GM18870 (cell line): ENCODE data around the gene ICAM1.
"Not testable (repeated sequence)": the region's sequence is repeated elsewhere in the genome, so short reads cannot be mapped to it uniquely, and the experiment has no call there.

ENCODE experiments used
- ATAC-seq: cut with Tn5 transposase; IDR thresholded peaks from one replicate; pipeline ENCODE4 v1.9.1; 2021; ENCODE audit warnings: moderate library complexity; ENCODE audit not compliant: unreplicated experiment

Gene ICAM1

DNA sequence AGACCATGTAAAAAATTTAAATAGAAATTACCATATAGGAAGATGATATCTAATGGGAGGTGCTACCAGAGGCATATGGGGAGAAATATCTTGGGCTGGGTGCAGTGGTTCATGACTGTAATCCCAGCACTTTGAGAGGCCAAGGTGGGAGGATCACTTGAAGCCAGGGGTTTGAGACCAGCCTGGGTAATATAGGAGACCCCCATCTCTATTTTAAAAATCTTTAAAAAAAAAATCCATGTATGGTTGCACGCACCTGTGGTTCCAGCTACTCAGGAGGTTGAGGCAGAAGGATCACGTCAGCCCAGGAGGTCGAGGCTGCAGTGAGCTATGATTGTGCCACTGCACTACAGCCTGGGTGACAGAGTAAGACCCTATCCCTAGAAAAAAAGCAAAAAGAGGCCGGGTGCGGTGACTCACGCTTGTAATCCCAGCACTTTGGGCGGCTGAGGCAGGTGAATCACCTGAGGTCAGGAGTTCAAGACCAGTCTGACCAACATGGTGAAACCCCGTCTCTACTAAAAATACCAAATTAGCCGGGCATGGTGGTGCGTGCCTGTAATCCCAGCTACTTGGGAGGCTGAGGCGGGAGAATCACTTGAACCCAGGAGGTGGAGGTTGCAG is 29.0 kb upstream of the ICAM1 start:
- ATAC-seq, result not testable (repeated sequence)

DNA sequence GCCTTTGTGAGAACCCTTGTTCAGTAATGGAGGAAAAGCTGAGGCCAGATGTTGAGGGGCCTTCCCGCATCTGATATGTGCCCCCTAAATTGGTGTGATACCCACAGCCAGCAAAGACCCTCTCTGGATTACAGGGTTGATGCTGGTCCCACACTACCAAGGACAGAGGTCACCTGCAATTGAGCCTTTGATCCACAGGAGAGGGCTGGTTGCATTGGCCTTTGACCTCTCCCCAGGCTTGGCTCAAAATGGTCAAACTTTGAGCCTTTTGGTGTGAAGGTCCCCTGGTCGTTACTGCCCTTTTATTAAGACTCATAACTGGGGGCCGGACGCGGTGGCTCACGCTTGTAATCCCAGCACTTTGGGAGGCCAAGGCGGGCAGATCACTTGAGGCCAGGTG is 27.3 kb upstream of the ICAM1 start:
- ATAC-seq, result no peak

DNA sequence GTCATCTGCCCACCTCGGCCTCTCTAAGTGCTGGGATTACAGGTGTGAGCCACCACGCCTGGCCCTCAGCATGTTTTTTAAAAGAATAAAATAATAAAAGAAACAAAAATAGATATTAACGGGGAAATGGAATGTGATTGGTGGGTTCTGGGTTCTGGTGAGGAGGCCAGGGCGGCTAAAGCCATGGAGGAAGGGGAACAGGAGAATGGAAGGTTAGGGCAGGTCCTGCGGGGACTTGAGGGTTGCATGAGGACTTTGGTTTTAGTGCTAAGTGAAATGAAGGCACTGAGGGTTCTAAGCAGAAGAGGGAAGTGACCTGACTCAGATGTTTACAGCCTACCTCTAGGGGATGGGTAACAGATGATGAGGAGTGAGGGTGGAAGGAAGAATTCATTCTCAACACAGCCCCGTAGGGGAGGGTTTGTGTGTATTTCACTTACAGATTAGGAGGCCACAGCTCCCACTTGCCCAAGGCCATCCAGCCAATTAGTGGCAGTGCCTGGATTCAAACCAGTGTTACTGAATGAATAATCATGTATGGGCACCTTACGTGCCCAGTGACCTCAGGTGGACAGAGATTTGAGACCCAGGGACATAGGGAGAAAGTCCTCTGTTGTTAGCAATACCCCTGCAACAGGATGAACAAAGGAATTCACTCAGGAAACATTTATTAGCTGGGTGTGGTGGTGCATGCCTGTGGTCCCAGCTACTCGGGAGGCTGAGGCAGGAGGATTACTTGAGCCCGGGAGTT is 25.6 kb upstream of the ICAM1 start:
- ATAC-seq, result no peak

DNA sequence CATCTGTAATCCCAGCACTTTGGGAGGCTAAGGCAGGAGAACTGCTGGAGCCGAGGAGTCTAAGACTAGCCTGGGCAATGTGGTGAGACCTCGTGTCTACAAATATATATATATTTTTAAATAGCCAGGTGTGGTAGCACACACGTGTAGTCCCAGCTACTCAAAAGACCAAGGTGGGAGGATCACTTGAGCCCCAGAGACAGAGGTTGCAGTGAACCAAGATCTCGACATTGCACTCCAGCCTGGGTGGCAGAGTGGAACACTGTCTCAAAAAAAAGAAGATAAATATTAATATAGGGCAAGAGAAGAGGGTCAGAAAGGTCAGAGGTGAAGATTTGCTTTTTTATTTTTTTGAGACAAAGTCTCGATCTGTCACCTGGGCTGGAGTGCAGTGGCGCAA is 24.4 kb upstream of the ICAM1 start:
- ATAC-seq, result no peak

DNA sequence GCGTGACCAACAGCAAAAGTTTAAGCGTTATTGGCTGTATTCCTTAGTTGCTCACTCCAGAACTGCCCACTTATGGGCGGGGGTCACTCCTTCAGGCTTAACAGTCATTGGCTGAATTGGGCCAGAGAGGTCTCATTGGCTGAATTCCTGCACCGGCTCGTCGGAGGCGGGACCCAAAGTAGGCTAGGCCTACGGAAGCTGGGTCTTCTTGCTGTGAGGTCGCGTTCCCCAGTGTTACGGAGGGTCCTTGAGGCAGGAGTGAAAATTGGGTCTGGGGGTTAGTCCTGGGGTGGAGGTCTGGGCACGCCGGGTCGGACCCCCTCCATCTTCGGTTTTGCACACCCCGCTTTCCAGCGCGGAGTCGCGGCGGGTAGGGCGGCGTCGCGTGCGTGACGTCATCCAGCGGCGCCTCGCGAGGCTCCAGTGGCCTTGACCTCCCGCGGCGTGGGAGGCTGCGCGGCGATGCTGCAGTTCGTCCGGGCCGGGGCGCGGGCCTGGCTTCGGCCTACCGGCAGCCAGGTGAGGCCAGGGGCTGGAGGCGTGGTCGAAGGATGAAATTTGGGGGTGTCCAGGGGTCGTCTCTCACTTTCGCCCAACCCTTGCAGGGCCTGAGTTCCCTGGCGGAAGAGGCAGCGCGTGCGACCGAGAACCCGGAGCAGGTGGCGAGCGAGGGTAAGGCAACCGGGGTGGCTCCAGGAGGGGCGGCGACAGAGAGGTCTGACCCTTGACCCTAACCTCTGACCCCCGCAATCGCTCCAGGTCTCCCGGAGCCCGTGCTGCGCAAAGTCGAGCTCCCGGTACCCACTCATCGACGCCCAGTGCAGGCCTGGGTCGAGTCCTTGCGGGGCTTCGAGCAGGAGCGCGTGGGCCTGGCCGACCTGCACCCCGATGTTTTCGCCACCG is 18.9 kb upstream of the ICAM1 start, which contains the start of gene MRPL4:
Gene MRPL4, plus strand, starts transcription at position 423 of the 903 bp plus-strand sequence. Its CDS starts 40 bp downstream, at position 463.
- peak; percentile 88 for ATAC-seq

DNA sequence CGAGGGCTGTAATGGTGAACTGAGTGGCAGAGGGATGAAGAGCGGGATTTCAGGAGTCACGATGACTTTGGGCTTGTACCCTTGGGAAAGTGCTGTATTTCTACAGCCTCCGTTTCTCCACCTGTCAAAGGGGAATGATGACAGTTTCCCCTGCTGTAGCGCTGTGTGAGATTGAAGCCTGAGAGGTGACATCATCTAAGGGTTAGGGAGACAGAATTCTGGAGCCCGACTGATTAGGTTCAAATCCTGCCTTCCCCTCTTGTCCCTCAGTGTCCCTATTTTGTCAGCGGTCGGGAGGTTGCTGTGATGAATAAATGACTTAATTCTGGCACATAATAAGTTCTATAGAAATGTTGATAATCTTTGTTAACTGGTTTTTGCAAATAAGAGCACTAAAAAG is 18.2 kb upstream of the ICAM1 start:
- no peak for ATAC-seq

DNA sequence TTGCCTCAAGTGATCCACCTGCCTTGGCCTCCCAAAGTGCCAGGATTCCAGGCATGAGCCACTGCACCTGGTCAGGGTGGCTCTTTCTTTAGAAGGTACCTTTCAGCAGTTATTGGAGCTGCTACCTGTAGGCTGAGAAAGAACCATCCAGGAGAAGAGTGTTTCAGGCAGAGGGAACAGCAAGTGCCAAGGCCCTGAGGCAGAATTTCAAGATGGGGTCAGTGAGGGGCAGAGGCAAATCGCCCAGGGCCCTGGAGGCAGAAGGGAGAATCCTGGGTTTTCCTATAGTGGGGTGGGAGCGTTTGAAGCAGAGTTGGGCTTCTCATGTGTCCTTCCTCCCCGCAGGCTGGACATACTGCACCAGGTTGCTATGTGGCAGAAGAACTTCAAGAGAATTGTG is 16.7 kb upstream of the ICAM1 start:
- ATAC-seq, result no peak

DNA sequence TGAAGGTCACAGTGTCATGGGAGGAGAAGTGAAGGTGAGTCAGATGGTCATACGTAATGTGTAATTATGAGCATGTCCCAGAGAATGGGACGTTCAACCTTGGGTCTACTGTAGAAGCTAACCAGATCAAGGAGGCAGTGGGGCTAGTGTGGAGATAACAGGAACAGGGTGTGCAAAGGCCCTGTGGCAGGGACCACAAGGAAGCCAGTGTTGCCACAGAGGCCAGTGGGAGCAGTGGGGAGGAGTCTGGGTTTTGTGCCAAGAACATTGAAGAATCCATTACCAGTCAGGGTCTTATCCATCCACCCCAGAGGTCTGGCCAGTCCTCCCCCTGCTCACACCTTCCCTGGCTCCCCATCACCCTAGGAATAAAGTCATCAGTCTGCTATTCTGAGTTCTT is 15.6 kb upstream of the ICAM1 start:
- ATAC-seq, result no peak

DNA sequence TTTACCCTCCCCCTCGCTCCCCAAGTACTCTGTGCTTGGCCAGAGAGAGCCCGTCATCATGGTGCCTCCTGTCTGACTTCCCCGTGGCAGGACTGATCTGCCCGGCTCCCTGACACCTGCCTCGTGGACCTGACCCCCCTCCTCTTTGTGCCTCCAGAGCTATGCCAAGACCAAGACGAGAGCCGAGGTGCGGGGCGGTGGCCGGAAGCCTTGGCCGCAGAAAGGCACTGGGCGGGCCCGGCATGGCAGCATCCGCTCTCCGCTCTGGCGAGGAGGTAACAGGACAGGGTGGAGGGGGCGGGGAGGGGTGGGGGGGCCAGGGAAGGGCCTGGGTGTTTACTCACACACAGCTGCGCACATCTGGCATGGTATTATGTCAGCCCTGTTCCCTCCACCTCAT is 14.4 kb upstream of the ICAM1 start:
- ATAC-seq, result no peak

DNA sequence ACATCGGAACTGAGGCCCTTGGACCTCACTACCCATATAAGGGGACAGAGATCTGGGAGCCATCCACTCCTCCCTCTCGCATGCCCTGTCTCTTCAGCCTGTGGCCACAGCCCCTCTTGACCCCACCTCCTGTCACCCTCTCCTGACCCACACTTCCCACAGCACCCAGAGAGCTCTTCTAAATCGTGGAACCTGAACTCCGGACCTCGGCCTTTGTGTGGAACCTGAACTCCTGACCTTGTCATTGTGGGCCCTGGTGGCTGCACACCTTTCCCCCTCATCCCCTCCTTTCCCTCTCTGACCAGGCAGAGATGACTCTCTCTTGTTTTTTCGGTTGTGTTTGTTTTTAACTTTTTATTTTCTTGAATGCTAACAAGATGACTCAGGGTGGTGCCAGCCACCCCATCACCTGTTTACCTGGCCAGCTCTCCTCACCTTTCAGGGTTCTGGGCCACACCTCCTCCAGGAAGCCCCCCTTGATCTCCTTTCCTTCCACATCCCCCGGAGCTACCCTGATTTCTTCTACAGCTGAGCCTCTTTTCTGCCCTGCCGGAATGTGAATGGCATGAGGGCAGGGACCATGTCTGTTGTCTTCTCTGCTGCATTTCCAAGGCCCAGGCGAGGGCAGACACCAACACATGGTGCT is 13.8 kb upstream of the ICAM1 start:
- no peak for ATAC-seq

DNA sequence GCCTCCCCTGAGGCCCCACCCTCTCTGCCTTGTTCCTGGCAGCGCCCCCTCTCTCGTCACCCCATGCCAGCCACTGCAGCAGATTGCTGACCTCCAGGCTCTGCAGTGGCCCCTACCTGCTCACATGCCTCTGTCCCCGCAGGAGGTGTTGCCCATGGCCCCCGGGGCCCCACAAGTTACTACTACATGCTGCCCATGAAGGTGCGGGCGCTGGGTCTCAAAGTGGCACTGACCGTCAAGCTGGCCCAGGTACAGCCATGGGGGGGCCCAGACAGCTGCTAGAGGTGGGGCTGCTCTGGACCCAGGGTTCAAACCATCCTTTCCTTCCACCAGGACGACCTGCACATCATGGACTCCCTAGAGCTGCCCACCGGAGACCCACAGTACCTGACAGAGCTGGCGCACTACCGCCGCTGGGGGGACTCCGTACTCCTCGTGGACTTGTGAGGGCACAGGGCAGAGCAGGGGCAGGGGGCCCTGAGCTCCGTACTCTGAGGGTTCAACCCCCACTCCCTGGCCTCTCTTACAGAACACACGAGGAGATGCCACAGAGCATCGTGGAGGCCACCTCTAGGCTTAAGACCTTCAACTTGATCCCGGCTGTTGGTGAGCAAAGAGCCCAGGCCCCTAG is 12.7 kb upstream of the ICAM1 start:
- ATAC-seq, result no peak

DNA sequence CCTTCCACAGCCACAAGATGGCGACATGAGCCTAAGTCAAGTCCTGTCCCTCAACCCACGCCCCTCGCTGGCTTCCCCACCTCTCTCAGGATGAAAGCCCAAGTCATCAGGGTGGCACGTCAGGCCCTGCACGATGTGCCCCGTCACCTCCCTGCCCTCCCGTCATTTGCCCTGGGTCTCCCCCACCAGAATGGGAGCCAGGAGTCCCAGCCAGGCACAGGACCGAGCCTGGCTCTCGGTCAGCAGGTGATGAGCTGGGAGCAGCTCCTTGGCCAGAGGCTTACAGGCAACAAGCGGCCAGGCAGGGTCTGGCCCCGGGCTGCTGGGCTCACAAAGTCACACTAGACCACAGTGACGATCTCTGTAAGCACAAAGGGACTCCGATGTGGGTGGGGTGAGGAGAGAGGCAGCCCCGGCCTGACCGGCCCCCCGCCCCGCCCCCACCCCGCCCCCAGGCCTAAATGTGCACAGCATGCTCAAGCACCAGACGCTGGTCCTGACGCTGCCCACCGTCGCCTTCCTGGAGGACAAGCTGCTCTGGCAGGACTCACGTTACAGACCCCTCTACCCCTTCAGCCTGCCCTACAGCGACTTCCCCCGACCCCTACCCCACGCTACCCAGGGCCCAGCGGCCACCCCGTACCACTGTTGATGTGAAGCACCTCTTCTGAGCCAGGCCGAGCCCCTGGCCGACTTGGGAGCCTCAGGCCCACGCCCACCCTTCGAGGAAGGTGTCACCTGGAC is 11.6 kb upstream of the ICAM1 start:
- no peak for ATAC-seq

DNA sequence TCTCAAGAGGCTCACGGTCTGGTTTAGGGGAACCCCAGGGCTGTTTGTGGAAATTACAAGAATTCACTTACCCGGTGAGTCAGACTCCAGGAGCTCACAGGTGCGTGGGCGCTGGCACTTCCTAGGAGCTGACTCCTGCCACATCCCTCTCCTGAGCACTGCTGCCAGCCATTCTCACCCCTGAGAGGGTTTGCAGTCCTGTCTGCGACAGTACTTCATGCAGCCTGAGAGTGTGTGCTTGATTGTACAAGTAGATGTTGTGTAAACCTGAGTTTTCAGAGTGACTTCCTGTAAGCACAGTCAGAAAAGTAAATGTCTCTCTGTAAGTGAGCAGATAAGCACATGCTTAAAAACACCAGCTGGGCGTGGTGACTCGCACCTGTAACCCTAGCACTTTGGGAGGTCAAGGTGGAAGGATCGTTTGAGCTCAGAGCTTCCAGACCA is 10.8 kb upstream of the ICAM1 start:
- ATAC-seq, result no peak

DNA sequence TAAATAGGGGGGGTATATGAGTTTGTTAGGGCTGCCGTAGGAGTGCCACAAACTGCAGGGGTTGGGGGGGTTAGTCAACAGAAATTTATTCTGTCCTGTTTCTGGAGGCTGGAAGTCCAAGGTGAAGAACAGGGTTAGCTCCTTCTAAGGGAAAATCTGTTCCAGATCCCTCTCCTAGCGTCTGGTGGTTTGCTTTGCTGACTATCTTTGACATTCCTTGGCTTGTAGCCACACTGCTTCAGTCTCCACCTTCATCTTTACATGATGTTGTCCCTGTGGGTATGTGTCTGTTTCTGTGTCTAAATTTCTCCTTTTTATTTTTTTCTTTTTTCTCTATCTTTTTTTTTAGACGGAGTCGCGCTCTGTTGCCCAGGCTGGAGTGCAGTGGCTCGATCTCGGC is 8.1 kb upstream of the ICAM1 start:
- no peak for ATAC-seq

DNA sequence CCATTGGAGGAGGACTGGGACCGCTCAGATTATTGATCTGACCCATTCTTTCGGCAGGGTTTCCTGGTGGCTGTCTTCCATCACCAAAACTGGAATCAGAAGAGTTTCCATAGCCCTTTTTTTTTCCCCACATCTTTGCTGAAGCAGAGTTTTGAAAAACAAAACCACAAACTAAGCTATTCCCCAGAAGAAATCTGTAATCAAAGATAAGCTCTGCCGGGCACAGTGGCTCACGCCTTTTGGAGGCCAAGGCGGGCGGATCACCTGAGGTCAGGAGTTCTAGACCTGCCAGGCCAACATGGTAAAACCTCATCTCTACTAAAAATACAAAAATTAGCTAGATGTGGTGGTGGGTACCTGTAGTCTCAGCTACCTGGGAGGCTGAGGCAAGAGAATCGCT is 4.2 kb upstream of the ICAM1 start:
- ATAC-seq, result no peak

DNA sequence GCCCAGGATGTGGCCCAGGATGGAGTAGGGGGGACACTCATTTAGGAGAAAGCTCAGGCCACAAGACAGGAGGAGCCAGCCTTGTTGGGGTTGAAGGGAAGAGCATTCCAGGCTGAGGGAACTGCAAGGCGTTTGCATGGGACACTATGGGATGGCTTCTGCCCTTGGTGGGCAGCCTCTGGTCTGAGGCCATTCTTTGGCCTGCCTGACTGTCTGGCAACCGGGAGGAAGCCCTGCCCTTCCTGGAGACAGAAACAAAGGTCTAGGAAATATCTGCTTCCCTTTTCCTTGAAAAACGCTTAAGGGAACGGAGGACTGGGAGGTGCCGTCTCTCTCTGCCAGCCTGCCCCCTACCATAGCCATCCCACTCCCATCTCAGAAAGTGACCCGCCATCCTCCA is 2.8 kb upstream of the ICAM1 start:
- no peak for ATAC-seq

DNA sequence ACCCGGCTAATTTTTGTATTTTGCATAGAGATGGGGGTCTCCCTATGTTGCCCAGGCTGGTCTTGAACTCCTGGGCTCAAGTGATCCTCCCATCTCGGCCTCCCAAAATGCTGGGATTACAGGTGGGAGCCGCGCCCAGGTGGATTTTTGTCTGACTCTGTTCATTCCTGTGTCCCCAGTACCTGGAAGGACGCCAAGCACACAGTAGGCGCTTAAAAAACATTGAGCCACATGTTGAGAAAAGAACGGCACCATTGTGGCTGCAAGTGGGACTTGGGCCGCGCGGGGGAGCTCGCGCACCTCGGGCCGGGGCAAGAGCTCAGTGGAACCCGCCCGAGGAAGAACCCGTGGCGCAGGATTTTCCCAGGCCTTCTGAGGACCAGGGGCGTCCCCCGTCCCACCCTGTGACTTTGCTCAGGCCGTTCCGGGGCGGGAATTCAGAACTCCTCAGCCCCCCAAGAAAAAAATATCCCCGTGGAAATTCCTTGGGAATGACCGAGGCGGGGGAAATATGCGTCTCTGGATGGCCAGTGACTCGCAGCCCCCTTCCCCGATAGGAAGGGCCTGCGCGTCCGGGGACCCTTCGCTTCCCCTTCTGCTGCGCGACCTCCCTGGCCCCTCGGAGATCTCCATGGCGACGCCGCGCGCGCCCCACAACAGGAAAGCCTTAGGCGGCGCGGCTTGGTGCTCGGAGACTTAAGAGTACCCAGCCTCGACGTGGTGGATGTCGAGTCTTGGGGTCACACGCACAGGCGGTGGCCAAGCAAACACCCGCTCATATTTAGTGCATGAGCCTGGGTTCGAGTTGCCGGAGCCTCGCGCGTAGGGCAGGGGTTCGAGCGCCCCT is 1.4 kb upstream of the ICAM1 start:
- no peak for ATAC-seq

DNA sequence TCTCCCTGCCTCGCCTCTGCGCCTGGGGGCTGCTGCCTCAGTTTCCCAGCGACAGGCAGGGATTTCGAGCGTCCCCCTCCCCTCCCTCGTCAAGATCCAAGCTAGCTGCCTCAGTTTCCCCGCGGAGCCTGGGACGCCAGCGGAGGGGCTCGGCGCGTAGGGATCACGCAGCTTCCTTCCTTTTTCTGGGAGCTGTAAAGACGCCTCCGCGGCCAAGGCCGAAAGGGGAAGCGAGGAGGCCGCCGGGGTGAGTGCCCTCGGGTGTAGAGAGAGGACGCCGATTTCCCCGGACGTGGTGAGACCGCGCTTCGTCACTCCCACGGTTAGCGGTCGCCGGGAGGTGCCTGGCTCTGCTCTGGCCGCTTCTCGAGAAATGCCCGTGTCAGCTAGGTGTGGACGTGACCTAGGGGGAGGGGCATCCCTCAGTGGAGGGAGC is 722 bp upstream of the ICAM1 start:
- no peak for ATAC-seq

DNA sequence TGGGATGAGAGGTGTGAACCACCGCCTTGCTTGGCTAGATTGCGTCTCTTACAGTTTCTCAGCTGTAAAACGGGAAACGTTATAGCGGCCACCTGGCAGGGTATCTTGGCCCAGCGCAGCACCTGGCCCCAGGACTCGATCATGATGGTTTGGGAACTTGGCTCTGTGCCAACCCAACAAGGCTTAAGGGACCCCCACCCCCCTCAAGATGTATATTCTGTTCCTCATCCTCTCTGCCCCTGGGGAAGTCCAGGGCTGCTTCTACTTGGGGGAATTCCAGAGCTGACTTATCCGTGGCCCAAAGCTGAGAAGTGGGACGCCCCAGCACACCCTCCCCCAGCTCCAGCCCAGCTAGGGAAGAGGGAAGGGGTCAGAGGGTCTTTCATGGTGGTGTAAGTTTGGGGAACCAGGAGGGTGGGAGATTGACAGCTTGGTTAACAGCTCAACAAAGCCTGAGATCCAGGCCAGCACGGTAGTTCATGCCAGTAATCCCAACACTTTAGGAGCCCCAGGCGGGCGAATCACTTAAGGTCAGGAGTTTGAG is 695 bp downstream of the ICAM1 start:
- no peak for ATAC-seq
